ENCODE data around the gene RGS8.

Gene RGS8

DNA sequence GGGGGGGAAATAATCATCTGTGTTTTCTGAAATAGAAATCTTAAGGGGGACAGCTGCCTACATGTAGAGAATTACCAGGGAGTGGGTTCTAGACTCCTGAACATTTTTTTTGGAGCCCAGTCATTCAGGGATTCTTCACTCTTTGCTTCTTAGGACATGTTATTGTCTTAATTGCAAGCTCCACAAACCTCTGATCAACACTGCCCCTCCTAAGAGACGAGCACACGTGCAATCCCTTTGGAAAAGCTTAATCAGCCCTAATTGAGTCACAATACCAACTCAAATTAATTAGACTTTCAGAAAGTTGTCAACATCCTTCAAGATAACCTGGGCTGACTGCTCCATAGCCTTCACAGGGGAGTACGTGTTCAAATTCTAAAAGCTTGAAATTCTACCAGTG lies 21.4 kb downstream of the RGS8 start:
- Histone ChIP-seq H3K4me3 (ENCODE audit: low read depth in 1 of 2, low read length in 2 of 2) (no peak overlapping the region), H3K4me1 (ENCODE audit: control insufficient read depth in 1 of 2, insufficient read depth in 2 of 2, low read length in 2 of 2) (no peaks in the 10 kb centered on the region), H3K9me3 (ENCODE audit: control insufficient read depth in 1 of 2, low read length in 2 of 2) (no peaks in the 10 kb centered on the region), H3K27ac (ENCODE audit: low read depth, low read length) (no peak overlapping the region), H3K27me3 (ENCODE audit: control insufficient read depth in 1 of 2, insufficient read depth in 2 of 2, low read length in 2 of 2) (no peaks in the 10 kb centered on the region), H3K36me3 (ENCODE audit: control insufficient read depth in 1 of 2, insufficient read depth in 2 of 2, low read length in 2 of 2) (no peaks in the 10 kb centered on the region), H3K9ac (ENCODE audit: low read depth in 1 of 2, low read length in 2 of 2) (no peak overlapping the region)

DNA sequence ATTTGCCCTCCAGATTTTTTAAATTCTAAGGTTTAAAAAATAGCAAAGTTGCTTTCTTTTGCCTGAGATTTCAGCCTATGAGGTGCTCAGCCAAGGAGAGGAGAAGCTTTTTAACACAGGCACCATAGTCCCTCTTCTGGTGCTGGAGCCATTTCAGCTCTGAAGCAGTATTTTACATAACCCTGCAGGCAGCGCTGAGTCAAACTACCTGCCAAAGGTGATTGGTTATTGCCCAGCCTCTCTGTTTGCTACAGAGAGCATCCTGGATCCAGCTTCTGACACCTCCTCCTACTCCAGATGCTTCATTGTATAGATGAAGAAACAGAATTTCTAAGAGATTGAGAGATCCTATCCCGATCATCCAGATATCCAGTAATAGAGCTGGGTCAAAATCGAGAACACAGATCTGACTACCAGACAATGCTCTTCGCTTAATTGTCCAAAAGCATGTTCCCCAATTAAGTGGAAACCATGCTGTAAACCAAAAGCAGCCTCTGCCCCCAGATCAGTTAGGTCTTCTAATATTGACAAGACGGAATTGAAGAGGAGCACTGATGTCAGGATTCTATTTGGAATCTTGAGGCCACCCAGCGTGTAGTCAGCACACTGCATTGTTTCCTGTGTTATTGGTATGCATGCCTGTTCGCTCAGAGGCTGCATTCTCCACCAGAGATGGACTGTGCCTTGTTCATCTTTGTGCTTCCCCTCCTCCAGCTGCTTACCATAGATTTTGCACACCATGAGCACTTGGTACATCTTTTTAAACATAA lies 22.1 kb downstream of the RGS8 start:
- Histone ChIP-seq H3K4me1 (ENCODE audit: control insufficient read depth in 1 of 2, insufficient read depth in 2 of 2, low read length in 2 of 2) (no peaks in the 10 kb centered on the region), H3K27ac (ENCODE audit: low read depth, low read length) (no peak overlapping the region), H3K4me3 (ENCODE audit: low read depth in 1 of 2, low read length in 2 of 2) (no peak overlapping the region), H3K9me3 (ENCODE audit: control insufficient read depth in 1 of 2, low read length in 2 of 2) (no peaks in the 10 kb centered on the region), H3K27me3 (ENCODE audit: control insufficient read depth in 1 of 2, insufficient read depth in 2 of 2, low read length in 2 of 2) (no peaks in the 10 kb centered on the region), H3K9ac (ENCODE audit: low read depth in 1 of 2, low read length in 2 of 2) (no peak overlapping the region), H3K36me3 (ENCODE audit: control insufficient read depth in 1 of 2, insufficient read depth in 2 of 2, low read length in 2 of 2) (no peaks in the 10 kb centered on the region)

GRCh38 chr1:182658055-182658454 lies 26.3 kb downstream of the RGS8 start:
- H3K27ac ChIP-seq (ENCODE audit: low read depth, low read length) = no peak overlapping the region
- no peaks in the 10 kb centered on the region for H3K36me3 ChIP-seq (ENCODE audit: control insufficient read depth in 1 of 2, insufficient read depth in 2 of 2, low read length in 2 of 2)
- no peak overlapping the region for H3K9ac ChIP-seq (ENCODE audit: low read depth in 1 of 2, low read length in 2 of 2)
- H3K4me3 ChIP-seq (ENCODE audit: low read depth in 1 of 2, low read length in 2 of 2) = no peak overlapping the region
- H3K9me3 ChIP-seq (ENCODE audit: control insufficient read depth in 1 of 2, low read length in 2 of 2) = no peaks in the 10 kb centered on the region
- no peaks in the 10 kb centered on the region for H3K27me3 ChIP-seq (ENCODE audit: control insufficient read depth in 1 of 2, insufficient read depth in 2 of 2, low read length in 2 of 2)
- H3K4me1 ChIP-seq (ENCODE audit: control insufficient read depth in 1 of 2, insufficient read depth in 2 of 2, low read length in 2 of 2) = no peaks in the 10 kb centered on the region

DNA sequence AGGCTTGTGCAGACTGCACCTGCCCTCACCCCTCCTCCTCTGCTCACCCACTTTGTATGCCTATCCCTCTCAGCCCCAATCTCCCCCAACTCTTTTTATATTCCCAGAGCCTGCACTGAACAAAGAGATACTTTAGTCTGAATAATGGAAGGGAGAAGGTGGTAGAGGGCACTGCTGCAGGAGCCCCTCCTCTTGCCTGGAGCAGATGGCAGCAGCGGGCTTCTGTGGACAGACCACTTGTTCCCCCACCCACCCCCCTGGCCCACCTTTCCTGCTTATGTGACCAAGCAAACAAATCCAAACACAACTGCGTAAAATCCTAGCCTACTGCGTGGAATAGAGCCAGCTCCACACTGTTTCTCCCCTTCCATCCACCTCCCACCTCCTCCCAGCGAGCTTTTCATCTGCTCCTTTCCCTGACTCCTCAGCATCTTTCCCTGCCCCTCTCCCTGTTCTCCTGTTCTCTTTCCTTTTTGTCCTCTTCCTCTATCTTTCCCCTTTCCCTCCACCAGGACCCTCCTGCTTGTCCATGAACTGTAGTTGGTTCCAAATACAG lies 27.5 kb downstream of the RGS8 start:
- Histone ChIP-seq H3K36me3 (ENCODE audit: control insufficient read depth in 1 of 2, insufficient read depth in 2 of 2, low read length in 2 of 2) (no peaks in the 10 kb centered on the region), H3K4me1 (ENCODE audit: control insufficient read depth in 1 of 2, insufficient read depth in 2 of 2, low read length in 2 of 2) (no peaks in the 10 kb centered on the region), H3K27me3 (ENCODE audit: control insufficient read depth in 1 of 2, insufficient read depth in 2 of 2, low read length in 2 of 2) (no peaks in the 10 kb centered on the region), H3K9me3 (ENCODE audit: control insufficient read depth in 1 of 2, low read length in 2 of 2) (no peaks in the 10 kb centered on the region), H3K4me3 (ENCODE audit: low read depth in 1 of 2, low read length in 2 of 2) (no peak overlapping the region), H3K27ac (ENCODE audit: low read depth, low read length) (no peak overlapping the region), H3K9ac (ENCODE audit: low read depth in 1 of 2, low read length in 2 of 2) (no peak overlapping the region)

DNA sequence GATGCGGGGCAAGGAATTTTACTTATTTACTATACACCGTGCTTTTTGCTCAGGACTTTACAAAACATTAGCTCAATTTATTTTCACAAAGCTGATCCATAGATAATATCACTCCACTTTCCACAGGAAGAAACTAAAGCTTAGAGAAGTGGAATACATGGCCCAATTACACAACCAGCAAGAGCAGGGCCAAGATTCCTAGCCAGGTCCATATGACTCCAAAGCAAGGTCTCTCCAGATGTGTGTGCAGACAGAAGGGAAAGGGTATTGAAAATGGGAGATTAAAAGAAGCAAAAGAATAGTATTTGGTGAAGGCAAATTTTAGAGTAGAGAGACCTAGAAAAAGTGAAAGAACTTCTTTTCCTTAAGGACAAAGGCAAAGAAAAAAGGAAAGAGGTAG lies 30.4 kb downstream of the RGS8 start:
- Histone ChIP-seq H3K27me3 (ENCODE audit: control insufficient read depth in 1 of 2, insufficient read depth in 2 of 2, low read length in 2 of 2) (no peaks in the 10 kb centered on the region), H3K4me1 (ENCODE audit: control insufficient read depth in 1 of 2, insufficient read depth in 2 of 2, low read length in 2 of 2) (no peaks in the 10 kb centered on the region), H3K4me3 (ENCODE audit: low read depth in 1 of 2, low read length in 2 of 2) (no peak overlapping the region), H3K9me3 (ENCODE audit: control insufficient read depth in 1 of 2, low read length in 2 of 2) (no peaks in the 10 kb centered on the region), H3K36me3 (ENCODE audit: control insufficient read depth in 1 of 2, insufficient read depth in 2 of 2, low read length in 2 of 2) (no peaks in the 10 kb centered on the region), H3K9ac (ENCODE audit: low read depth in 1 of 2, low read length in 2 of 2) (no peak overlapping the region), H3K27ac (ENCODE audit: low read depth, low read length) (no peak overlapping the region)

DNA sequence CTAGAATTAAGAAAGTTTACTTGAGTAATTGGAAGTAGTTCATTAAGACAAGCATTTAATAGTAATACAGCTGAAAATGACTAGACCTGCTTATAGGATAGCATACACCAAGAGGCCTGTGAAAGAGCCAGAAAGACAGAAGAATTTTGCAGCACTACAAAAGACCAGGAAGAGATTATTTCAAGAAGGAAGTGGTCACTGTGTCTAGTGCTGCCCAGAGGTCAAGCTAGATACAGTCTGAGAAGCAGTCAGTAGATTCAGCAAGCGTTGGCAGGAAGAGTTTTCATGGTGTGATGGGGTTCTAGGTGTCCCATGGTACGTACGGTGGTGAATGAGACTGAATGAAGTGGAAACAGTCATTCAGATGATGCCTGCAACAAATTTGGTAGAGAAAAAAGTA lies 31.5 kb downstream of the RGS8 start:
- no peaks in the 10 kb centered on the region for H3K4me1 ChIP-seq (ENCODE audit: control insufficient read depth in 1 of 2, insufficient read depth in 2 of 2, low read length in 2 of 2)
- no peak overlapping the region for H3K4me3 ChIP-seq (ENCODE audit: low read depth in 1 of 2, low read length in 2 of 2)
- H3K36me3 ChIP-seq (ENCODE audit: control insufficient read depth in 1 of 2, insufficient read depth in 2 of 2, low read length in 2 of 2) = no peaks in the 10 kb centered on the region
- no peaks in the 10 kb centered on the region for H3K27me3 ChIP-seq (ENCODE audit: control insufficient read depth in 1 of 2, insufficient read depth in 2 of 2, low read length in 2 of 2)
- no peak overlapping the region for H3K9ac ChIP-seq (ENCODE audit: low read depth in 1 of 2, low read length in 2 of 2)
- H3K9me3 ChIP-seq (ENCODE audit: control insufficient read depth in 1 of 2, low read length in 2 of 2) = no peaks in the 10 kb centered on the region
- no peak overlapping the region for H3K27ac ChIP-seq (ENCODE audit: low read depth, low read length)

GRCh38 chr1:182651339-182651724 lies 33.1 kb downstream of the RGS8 start:
- Histone ChIP-seq H3K36me3 (ENCODE audit: control insufficient read depth in 1 of 2, insufficient read depth in 2 of 2, low read length in 2 of 2) (no peaks in the 10 kb centered on the region), H3K9me3 (ENCODE audit: control insufficient read depth in 1 of 2, low read length in 2 of 2) (no peaks in the 10 kb centered on the region), H3K4me1 (ENCODE audit: control insufficient read depth in 1 of 2, insufficient read depth in 2 of 2, low read length in 2 of 2) (no peaks in the 10 kb centered on the region), H3K4me3 (ENCODE audit: low read depth in 1 of 2, low read length in 2 of 2) (no peak overlapping the region), H3K27me3 (ENCODE audit: control insufficient read depth in 1 of 2, insufficient read depth in 2 of 2, low read length in 2 of 2) (no peaks in the 10 kb centered on the region), H3K27ac (ENCODE audit: low read depth, low read length) (no peak overlapping the region), H3K9ac (ENCODE audit: low read depth in 1 of 2, low read length in 2 of 2) (no peak overlapping the region)

GRCh38 chr1:182650678-182651338 lies 33.6 kb downstream of the RGS8 start:
- Histone ChIP-seq H3K9me3 (ENCODE audit: control insufficient read depth in 1 of 2, low read length in 2 of 2) (no peaks in the 10 kb centered on the region), H3K4me3 (ENCODE audit: low read depth in 1 of 2, low read length in 2 of 2) (no peak overlapping the region), H3K4me1 (ENCODE audit: control insufficient read depth in 1 of 2, insufficient read depth in 2 of 2, low read length in 2 of 2) (no peaks in the 10 kb centered on the region), H3K9ac (ENCODE audit: low read depth in 1 of 2, low read length in 2 of 2) (no peak overlapping the region), H3K36me3 (ENCODE audit: control insufficient read depth in 1 of 2, insufficient read depth in 2 of 2, low read length in 2 of 2) (no peaks in the 10 kb centered on the region), H3K27ac (ENCODE audit: low read depth, low read length) (no peak overlapping the region), H3K27me3 (ENCODE audit: control insufficient read depth in 1 of 2, insufficient read depth in 2 of 2, low read length in 2 of 2) (no peaks in the 10 kb centered on the region)

- Histone ChIP-seq H3K4me1 (ENCODE audit: control insufficient read depth in 1 of 2, insufficient read depth in 2 of 2, low read length in 2 of 2) (no peaks in the 10 kb centered on the region), H3K9me3 (ENCODE audit: control insufficient read depth in 1 of 2, low read length in 2 of 2) (no peaks in the 10 kb centered on the region), H3K27me3 (ENCODE audit: control insufficient read depth in 1 of 2, insufficient read depth in 2 of 2, low read length in 2 of 2) (no peaks in the 10 kb centered on the region), H3K36me3 (ENCODE audit: control insufficient read depth in 1 of 2, insufficient read depth in 2 of 2, low read length in 2 of 2) (no peaks in the 10 kb centered on the region), H3K27ac (ENCODE audit: low read depth, low read length) (no peak overlapping the region), H3K4me3 (ENCODE audit: low read depth in 1 of 2, low read length in 2 of 2) (no peak overlapping the region), H3K9ac (ENCODE audit: low read depth in 1 of 2, low read length in 2 of 2) (no peak overlapping the region)
Measured at GRCh38 chr1:182649041-182649440, 35.3 kb downstream of the RGS8 start.

- Histone ChIP-seq H3K9ac (ENCODE audit: low read depth in 1 of 2, low read length in 2 of 2) (no peak overlapping the region), H3K4me3 (ENCODE audit: low read depth in 1 of 2, low read length in 2 of 2) (no peak overlapping the region), H3K9me3 (ENCODE audit: control insufficient read depth in 1 of 2, low read length in 2 of 2) (no peaks in the 10 kb centered on the region), H3K27ac (ENCODE audit: low read depth, low read length) (no peak overlapping the region), H3K4me1 (ENCODE audit: control insufficient read depth in 1 of 2, insufficient read depth in 2 of 2, low read length in 2 of 2) (no peaks in the 10 kb centered on the region), H3K27me3 (ENCODE audit: control insufficient read depth in 1 of 2, insufficient read depth in 2 of 2, low read length in 2 of 2) (no peaks in the 10 kb centered on the region), H3K36me3 (ENCODE audit: control insufficient read depth in 1 of 2, insufficient read depth in 2 of 2, low read length in 2 of 2) (no peaks in the 10 kb centered on the region)
Measured at GRCh38 chr1:182646739-182647138, 37.6 kb downstream of the RGS8 start.
